GM18951 (cell line): ENCODE measurements around the gene MARS1.

Source experiments
- POLR2A ChIP-seq: IDR thresholded peaks from 4 replicates; pipeline ENCODE4 v1.6.1; 2011; ENCODE audit warnings: mild to moderate bottlenecking; ENCODE audit not compliant: insufficient read length, insufficient read depth; ENCODE audit errors: extremely low read depth
- in situ Hi-C: fragments of 300-500 bp; cut with MboI; formaldehyde crosslinking; loops from one replicate; pipeline ENCODE4 v1.12.0; 2022; ENCODE audit warnings: low sequenced_read_pairs, mixed read lengths, inconsistent platforms; ENCODE audit not compliant: unreplicated experiment

The MARS1 gene

DNA sequence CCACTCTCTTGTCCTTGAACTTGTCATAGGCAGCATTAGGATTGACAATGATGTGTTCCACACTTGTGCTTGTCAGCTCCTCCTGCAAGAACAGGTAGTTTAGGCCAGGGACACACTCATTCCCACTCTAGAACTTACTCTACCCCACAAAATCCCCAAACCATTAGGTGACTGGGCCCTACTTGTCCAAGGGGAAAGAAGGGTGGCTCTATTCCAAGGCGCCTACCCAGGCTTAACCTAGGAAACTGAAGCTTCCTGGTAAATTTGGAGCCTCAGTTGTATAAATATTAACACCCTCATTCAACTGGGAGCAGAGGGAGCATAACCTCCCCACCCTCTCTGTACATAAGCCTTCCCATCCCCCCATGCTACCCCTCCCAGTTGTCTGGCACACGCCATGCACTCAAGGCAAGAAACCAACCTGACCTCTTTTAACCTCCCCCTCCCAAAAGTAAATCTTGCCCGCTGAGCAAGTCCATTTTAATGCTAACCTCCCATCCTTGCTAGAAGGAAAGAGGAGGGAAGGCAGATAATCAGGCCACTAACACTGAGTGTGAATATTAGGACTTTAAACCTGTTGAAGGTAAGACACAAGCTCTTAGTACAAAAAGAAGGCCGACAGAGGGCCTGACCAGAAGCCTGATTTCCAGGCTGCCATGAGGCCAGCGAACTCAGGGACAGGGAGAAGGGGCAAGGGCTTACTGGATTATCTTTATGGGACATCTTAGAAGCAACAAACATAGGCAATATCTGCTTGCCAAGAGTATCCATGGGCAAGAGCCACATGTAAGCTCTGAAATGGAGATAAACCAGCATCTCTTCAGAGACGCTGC lies 48.1 kb downstream of the MARS1 start:
- in situ Hi-C loops = no loop called here
- TF ChIP-seq POLR2A = no peak

DNA sequence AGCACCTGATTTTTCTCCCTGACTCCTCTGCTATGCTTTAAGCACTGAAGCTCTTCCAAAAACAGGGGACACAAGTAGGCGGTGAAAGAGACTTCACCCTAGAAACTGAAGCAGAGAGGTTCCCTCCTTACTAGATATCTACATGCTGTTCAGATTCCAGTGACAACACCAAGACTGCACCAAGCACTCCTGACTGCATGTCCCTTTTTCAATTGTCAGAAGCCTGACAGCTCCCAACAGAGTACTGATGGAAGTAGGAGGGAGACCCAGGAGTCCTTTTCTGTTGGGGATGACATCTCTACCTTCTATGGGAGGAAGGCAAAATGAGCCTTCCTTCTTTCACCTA lies 48.7 kb downstream of the MARS1 start:
- in situ Hi-C loops = no loop called here

DNA sequence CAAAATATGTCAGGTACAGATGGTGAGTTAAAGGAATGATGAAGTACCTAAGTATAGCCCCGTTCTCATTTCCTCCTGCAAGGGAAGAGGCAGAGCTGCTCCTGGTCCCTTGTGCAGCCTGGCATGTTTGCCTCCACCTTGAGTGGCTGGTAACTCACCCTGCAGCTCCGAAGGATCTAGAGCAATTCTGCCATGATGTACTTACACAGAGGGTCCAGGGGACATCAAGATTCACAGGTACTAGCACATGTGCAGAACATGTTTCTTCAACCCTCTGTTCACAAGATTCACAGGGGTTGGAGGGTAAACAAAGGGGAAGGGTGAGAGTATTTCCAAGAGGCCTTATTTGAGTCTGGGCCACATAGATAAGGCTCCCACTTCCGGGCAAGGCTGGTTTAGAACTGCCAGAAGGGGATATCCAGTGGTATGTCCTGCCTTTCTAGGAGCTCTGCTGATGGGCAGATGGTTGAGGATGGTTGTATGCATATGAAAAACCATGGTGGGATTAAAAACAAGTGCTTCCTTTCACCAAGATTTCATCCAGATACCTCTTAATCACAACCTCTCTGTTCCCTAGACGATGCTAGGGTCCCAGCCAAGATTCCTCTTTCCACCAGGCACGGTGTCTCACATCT lies 51.4 kb downstream of the MARS1 start:
- in situ Hi-C loops = no loop called here
- no peak for TF ChIP-seq POLR2A

More for the DNA sequence above, 48.7 kb downstream of the MARS1 start:
- no peak for TF ChIP-seq POLR2A

DNA sequence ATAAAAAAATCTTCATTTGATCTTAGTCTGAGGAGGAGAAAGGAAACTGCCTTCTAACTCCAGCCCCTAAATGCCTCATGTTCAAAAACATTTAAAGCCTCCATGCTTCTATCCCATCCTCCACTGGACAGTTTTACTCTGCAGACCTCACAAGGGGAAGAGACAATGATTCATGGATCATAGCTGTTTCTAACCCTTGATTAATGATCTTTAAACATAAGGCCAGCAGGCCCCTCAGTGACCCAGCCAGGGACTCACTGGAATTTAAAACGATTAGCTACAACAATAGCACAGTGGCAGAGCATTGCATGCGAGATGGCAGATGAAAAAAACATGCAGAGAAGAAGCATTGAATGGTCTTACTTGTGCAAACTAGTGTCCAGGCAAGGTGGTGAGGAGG lies 53.1 kb downstream of the MARS1 start:
- in situ Hi-C loops = no loop called here

DNA sequence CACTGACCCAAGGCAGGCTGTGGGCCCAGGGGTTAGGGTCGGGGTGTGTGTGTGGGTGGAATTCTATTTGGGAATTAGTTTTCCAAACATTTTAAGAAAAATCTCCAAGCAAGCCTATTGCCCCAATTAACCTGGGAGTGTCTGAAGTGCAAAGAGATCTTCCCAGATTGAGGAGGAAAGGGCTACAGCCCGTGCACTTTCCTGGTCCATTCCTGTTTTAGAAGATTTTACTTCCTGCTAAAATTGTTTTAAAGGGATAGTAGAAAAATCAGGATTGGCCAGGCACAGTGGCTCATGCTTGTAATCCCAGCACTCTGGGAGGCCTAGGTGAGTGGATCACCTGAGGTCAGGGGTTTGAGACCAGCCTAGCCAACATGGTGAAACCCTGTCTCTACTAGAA lies 53.8 kb downstream of the MARS1 start:
- in situ Hi-C loops = no loop called here
- no peak for TF ChIP-seq POLR2A

More for the DNA sequence above, 53.1 kb downstream of the MARS1 start:
- TF ChIP-seq POLR2A = no peak

DNA sequence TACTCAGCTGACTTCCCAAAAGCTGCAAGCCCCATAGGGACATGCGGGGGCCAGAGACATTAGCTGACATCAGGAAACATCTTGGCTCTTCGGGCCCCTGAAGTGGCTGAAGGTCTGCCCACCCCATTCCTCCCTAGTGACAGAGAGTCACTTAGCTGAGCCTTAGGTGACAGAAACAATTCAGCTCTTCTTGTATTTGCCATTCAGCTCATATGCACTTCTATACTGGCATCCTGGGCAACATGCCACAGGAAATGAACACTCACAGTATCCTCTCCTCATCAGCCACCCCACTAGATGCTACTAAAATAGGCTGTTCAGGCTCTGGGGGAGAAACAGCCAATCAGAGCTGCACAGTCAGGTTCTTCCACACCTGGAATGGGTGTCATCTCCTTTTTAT lies 55.7 kb downstream of the MARS1 start:
- no peak for TF ChIP-seq POLR2A
- in situ Hi-C loops = no loop called here

DNA sequence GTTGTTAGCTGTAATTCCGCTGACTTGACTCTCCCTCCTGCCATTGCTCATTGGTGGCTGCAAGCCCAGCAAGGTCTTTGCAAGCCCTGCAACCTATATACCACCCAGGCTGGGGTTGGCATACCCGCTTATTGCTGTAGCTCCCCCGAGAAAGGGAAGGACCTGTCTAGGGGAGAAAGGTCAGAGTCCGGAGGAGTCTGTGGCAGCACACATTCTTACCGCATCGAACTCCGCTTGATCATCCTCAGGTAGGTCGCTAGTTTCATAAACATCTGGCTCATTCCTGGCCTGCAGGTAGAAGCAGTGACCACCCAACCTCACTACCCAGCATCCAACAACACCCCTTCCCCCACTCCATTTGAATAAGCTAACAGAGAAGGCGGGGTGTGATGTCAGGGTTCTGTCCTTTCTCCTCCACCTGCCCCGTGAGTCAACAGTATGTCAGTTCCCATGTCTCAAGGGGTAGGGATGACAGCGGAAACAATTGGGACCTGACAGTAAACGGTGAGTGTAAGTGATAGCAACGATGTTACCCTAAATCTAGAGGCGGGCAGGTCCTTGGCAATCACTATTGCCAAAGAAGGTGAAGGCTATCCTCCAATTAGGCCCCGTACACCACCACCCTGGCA lies 58.1 kb downstream of the MARS1 start:
- TF ChIP-seq POLR2A = no peak
- in situ Hi-C loops = no loop called here

DNA sequence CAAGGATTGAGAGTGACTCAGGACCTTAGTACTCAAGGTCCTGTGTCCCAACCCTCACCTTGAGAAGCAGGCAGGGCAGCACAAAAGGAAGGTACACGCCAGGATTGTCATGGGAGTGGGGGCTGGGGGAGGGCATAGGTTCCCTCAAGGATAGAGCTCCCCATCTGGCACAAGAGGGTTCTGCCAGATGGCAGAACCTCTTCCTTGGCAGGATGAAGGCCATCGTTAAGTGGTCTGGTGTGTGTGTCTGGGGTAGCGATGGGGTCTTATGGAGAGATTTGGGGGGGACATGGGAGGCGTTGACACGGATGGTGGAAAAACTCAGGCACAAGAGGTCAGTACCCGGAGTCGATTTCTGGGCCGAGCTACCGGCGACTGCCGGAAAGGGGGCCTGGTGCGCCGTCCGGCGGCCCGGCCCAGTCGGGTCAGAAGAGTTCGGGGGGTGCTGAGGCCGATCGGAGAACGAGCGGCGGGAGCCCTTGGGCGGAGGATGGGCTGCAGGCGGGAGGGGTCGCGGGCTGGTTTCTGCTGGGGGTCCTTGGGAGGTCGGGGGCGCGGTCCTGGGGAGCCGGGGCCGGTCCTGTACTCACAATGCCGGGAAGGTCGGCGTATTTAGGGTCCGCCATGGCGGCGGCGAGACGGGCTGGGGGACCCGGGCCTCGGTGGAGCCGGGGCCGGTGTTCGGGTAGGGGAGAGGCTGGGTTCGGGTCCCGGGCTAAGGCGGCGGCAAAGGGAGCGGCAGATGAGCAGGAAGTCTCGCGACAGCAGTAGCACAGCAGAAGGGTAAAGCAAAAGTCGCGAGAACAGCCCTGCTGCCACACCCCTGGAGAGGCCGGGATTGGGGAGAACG lies 58.8 kb downstream of the MARS1 start, which contains the start of gene DCTN2:
DCTN2 (minus strand) TSS at position 755 of the 850 bp plus-strand sequence; CDS start at position 626, 129 bp downstream.
- in situ Hi-C loops = no loop called here
- TF ChIP-seq POLR2A = peak; percentile 66

DNA sequence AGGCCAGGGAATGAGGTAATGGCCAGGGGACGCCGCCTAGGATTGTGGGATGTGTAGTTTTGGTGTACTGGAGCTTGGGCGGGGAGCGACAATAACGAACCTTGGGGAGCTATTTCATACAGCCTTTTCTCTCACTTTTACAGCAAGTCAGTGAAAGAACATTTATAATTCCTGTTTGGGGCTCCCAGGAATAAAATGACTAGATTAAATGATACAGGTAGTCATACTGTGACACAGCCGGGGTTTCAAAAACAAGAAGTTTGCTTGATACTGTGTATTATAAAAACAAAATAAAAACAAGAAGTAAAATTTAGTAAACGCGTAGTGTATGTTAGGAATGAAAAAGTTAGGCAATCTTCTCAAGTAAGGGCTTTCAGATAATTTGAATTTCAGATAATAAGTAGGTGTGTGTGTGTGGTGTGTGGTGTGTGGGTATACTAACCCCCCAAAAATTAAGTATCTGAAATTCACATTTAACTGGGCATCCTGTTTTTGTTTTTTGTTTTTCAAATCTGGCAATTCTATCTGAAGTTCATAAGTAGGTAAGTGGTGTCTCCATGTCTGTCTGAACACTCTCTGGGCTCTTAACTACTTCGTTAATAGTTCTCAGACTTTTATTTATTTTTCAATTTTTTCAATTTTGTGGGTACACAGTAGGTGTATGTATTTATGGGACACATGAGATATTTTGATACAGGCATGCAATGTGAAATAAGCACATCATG lies 59.6 kb downstream of the MARS1 start:
- no peak for TF ChIP-seq POLR2A
- in situ Hi-C loops = no loop called here

DNA sequence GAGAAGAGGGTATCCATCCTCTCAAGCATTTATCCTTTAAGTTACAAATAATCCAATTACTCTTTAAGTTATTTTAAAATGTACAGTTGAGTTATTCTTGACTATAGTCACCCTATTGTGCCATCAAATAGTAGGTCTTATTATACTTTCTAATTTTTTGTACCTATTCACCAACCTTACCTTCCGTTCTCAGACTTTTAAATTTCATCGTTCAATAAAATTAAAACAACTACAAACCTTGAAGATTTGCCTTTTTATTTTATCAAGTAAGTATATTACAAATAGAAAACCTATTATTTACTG lies 60.1 kb downstream of the MARS1 start:
- in situ Hi-C loops = no loop called here
- no peak for TF ChIP-seq POLR2A

DNA sequence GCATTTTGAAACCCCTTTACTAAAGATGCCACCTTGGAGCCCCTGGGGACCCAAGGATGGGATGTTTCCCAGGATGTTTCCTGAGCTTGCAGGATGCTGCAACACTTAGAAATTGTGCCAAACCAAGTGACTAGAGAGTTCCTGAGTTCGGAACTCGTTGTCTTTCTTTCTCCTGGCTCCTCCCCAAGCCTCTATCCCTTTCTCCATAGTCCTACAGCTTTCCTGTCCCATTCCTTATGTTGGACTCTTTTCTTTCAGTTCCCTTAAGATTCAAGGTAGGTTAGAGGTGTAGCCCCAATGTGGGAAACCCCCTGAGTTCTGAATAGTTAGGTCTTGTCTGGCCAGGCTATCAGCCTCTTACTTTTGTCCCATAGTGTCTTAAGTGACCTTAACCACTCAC lies 60.6 kb downstream of the MARS1 start:
- TF ChIP-seq POLR2A = no peak
- in situ Hi-C loops = no loop called here

DNA sequence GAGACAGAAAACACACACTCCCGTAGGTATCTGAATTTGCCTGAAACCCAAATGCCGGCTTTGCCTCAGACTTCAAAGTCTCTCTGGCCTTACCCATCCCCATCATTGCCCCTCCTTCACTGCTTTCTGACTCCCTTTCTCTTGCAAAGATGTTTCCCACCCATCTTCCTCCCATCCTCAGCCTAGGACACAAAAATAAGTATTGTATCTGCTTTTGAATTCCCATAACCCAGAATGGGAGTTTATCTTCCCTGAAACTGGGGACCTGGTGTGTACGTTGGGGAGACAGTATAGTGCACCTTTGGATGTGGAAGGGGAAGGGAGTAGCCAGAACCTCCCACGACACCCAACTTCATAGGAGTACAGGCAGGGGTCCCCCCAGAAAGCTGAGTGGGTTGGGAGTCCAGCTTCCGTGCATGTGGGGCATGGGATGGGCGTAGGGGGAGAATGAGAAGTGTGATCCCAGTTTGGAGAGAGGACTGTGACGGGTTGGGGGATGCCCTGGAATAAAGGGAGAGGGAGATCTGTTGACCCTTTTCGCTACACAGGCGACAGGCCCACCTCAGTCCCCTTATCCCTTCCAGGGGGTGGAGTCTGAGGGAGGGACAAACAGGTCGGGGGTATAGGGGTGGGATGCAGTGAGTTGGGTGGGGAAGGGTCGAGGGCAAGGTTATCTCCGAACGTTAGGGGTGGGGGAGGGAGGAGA lies 61.5 kb downstream of the MARS1 start:
- TF ChIP-seq POLR2A = no peak
- in situ Hi-C loops = no loop called here
